Thyroid gland (tissue), 4 donors: ENCODE measurements around the gene C2orf81.

Source experiments
- CTCF ChIP-seq, 6 experiments: fragments of 200-600 bp in 3 of 6; fragments of 450-650 bp in 3 of 6; sonication (generic) in 3 of 6; IDR thresholded peaks; one replicate each; pipeline ENCODE4 v1.5.1; 2016 to 2019; ENCODE audit warnings: antibody characterized with exemption in 6 of 6, mild to moderate bottlenecking in 2 of 6, inconsistent platforms in 1 of 6, moderate library complexity in 1 of 6
- POLR2A ChIP-seq, 2 donors: fragments of 450-650 bp; IDR thresholded peaks; one replicate each; pipeline ENCODE4 v1.6.1; 2017; ENCODE audit warnings: antibody characterized with exemption in 2 of 2, mild to moderate bottlenecking in 2 of 2, moderate library complexity in 1 of 2

GRCh38 chr2:74371421-74371820 lies 50.0 kb downstream of the C2orf81 start:
- TF ChIP-seq CTCF (IDR thresholded peaks at IDR 0.05) = no peak
- TF ChIP-seq POLR2A (IDR thresholded peaks at IDR 0.05) = no peak
